Measurements from ENCODE around the gene CLIC1.

GRCh38 chr6:31718265-31718664, 18.1 kb downstream of the CLIC1 start:
- TF ChIP-seq CTCF (IDR thresholded peaks at IDR 0.05) = no peak
- no peak for TF ChIP-seq EZH2 (IDR thresholded peaks at IDR 0.05)

Data from neural progenitor cell (in vitro differentiated cells).